IPS DF 4.7 (cell line): ENCODE results near the gene HNRNPK.

Experiments used
- DNase-seq: peaks from one replicate; pipeline ENCODE4 v3.0.0-alpha.2; 2013; ENCODE audit warnings: low spot score; ENCODE audit errors: extremely low read depth

HNRNPK gene

DNA sequence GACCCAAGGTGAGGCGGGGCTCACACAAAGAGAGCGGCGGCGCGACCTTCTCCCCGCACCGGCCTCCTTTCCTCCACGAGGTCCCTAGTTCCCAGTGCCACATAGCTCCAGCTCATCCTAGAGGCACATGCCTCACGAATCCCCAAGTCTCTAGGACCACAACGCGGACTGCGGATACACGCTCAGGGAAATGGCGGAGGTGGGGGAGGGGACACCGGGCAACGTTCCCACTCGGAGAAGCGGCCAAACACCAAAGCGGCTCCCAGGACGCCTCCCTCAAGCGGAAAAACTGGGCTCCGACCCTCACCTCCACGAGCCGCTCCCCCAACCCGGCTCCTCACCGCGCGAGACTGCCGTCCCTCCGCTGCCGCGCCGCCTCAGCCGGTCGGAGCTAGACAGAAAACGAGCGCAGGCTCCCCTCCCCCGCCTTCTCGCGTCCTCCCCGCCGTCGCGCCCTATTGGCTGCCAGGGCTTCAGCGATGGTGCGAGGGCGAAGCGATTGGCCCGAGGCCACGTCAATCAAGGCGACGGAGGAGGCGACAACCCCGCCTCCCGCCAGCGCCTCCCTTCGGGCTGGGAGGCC is at the start of gene HNRNPK:
HNRNPK (minus strand) TSS at position 404 of the 583 bp plus-strand sequence. CDS start 1,963 bp downstream, outside the sequence.
- peak; percentile 84 for DNase-seq

DNA sequence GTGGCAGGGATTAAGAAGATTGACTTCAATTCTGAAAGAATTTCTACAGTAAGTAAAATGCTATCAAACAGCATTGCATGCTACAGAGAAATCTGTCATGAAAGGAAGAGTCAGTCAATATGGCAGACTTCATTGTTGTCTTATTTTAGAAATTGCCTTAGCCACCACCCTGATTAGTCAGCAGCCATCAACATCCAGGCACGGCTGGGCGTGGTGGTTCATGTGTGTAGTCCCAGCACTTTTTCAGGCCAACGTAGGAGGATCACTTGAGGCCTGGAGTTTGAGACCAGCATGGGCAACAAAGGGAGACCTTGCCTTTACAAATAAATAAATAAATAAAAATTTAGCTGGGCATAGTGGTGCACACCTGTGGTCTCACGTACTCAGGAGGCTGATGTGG is 47.2 kb upstream of the HNRNPK start:
- no peak for DNase-seq

DNA sequence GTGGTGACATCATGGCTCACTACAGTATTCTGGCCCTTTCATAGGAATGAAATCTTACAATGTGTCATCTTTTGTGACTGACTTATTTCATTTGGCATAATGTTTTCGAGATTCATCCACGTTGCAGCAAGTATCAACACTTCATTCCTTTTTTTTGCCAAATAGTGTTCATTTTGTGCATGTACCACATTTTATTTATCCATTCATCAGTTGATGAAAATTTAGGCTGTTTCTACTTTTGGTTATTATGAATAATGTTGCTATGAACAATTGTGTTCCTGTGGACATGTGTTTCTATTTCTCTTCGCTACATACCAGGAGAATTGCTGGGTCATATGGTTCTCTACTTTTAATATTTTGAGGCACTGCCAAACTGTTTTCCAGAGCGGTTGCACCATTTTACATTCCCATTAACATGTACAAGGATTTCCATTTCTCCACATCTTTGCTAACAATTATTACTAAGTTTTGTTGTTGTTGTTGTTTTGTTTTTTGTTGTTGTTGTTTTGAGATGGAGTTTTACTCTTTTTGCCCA is 44.1 kb upstream of the HNRNPK start:
- DNase-seq = no peak

DNA sequence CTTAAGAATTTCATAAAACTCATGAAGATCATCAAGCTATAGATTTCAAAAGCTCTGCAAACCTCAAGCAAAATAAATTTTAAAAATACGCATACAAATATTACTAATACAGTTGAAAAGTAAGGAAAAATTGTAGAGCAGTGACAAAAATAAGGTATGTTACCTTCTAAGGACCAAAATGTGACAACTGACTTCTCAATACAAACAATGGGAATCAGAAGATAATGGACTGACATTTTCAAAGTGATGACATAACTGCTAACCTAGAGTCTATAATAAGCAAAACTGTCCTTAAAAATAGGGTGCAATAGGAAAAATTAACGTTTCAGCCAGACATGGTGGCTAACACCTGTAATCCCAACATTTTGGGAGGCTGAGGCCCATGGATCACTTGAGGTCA is 27.6 kb upstream of the HNRNPK start:
- DNase-seq = no peak

DNA sequence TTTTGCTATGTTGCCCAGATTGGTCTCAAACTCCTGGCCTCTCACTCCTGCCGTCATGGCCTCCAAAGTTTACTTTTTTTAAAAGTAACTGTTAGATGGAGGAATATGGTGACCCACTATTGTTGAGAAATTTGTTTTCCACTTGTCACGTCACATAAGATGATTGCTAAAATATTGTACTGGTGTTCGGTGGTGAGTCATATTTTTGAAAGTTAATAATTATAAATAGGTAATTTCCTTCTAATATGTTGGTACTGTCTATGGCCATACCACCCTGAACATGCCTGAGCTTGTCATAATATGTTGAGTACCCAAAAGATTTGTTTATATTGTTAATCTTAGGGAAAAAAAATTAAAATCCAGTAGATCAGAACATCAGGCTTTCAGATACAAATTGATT is 23.2 kb upstream of the HNRNPK start:
- no peak for DNase-seq

DNA sequence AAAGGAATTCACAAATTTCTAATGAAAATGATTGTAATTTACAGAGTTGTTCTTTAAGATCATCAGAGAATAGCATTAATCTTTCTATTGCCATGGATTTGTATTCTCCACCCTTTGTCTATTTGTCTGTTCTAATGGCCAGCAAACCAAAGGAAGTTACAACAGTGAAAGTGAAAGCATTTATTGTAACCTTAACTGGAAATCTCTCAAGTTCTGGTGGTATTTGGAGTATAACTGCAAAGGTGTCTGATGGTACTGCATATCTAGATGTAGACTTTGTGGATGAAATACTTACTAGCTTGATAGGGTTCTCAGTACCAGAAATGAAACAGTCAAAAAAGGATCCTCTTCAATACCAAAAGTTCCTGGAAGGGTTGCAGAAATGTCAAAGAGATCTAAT is 22.3 kb upstream of the HNRNPK start:
- no peak for DNase-seq

DNA sequence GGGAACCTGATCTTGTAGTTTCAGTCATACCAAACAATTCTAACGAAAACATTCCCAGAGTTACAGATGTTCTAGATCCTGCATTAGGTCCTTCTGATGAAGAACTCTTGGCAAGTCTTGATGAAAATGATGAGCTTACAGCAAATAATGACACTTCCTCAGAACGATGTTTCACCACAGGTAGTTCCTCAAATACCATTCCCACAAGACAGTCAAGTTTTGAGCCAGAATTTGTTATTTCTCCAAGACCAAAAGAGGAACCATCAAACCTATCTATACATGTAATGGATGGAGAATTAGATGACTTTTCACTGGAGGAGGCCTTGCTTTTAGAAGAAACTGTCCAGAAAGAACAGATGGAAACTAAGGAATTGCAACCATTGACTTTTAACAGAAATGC is 21.6 kb upstream of the HNRNPK start:
- no peak for DNase-seq

DNA sequence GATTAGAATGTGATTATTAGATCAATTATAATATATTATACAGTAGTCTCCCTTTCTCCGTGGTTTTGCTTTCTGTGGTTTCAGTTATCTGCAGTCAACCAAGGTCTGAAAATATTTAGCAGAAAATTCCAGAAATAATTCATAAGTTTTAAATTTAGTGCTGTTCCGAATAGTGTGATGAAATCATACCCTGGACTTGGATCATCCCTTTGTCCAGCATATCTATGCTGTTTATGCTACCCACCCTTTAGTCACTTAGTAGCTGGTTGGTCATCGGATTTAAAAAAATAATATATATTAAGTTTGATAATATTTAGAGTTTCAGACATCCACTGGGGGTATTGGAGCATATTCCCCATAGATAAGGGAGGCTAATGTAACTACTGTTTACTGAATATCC is 20.2 kb upstream of the HNRNPK start:
- no peak for DNase-seq

DNA sequence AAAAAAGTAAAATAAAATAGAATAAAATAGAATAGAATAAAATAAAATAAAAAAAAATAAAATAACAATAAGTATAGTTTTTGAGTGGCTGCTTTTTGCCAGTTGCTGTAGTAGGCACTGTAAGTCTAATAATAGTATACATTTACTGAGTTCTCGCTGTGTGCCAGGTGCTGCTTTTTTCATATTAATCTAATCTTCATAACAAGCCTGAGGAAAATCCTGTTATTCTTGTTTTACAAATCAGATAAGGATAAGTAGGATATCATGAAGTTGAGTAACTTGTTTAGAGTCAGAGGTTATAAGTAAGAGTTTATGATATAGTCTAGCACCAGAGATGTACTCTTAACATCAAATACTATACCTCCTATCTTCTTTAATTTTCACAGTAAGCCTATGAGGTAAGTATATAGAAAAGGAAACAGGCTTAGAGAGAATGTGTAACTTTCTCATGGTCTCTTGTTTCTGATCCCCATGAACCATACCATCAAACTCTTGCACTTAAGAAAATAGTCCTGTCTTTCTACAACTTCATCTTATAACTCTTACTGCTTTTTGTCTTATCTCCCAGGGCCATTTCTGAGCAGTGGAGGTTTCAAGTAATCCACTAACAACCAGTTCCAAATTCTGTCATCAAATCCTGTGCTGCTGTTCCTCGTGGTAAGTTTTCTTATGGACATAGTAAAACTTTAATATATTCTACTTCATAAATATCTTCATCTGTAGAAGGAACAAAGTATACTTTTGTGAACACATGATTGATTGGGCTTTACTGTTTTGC is 19.3 kb upstream of the HNRNPK start:
- DNase-seq = no peak

DNA sequence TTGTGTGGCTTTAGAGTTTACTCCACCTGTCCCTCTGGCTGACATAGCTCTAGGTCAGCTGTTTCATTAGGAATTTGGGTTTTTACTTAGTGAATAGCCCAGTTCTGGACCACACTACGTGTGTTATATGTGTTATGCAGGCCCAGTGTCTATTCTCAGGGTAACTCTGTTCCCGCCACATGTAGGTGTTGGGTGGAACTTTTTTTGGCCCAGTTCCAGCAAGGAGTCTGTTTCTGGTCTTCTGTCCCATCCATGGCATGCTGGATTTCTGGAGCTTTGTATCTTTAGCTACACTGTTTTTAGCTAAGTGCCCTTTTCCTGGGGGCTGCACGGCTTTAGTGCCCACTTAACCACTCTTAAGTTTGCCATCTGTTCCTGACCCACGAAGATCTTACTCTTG is 16.1 kb upstream of the HNRNPK start:
- DNase-seq = no peak

DNA sequence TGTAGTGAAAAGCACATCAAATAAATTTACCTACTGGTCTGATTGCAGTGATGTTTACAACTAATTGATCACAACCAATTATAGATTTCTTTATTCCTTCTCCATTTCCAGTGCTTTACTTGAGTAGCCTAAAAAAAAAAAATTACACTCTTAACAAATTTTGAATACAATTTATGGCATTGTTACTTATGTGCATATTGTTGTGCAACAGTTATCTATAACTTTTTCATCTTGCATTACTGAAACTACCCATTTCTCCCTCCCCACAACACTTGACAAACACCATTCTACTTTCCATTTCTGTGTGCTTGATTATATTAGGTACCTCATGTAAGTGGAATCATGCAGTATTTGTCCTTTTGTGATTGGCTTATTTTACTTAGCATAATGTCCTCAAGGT is 12.9 kb upstream of the HNRNPK start:
- DNase-seq = no peak

DNA sequence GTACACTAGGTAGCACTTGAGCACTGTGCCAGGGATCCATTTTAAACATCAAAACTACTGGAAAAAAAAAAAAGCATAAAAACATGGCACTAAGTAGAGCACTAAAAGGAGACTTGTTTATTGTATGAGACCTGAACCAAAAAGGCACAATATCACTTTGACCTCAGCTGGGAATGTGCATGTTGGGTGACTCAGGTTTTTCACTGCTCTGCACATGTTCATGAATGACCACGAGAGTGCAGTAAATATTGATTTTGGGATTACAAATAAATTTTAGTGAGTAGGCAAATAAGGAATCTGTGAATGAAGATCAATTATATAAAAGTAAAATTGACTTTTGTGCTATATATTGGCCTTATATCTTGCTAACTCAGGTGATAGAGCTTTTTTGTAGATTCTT is 12.4 kb upstream of the HNRNPK start:
- no peak for DNase-seq

DNA sequence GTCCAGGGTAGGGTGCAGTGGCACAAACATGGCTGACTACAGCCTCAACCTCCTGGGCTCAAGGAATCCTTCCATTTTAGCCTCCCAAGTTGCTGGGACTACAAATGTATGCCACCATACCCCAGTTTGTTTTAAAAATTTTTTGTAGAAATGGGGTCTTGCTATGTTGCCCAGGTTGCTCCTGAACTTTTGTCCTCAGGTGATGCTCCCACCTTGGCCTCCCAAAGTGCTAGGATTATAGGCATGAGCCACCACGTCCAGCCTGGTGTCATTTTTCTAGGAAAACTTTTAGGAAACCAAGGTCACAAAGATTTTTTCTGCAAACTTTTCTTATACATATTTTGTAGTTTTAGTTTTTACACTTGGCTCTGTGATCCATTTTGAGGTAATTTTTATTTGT is 11.3 kb upstream of the HNRNPK start:
- no peak for DNase-seq

DNA sequence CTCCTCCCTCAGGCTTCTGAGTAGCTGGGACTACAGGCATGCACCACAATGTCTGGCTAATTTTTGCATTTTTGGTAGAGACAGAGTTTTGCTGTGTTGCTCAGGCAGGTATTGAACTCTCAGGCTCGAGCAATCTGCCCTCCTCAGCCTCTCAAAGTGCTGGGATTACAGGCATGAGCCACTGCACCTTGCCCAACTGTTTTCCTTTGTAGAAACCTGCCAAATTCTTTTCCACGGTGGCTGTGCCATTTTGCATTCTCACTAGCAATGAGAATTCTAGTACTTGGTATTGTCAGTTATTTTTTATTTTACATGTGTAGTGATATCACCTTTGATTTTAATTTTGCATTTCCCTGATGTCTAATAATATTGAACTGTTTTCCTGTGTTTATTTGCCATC is 8.4 kb upstream of the HNRNPK start:
- no peak for DNase-seq

DNA sequence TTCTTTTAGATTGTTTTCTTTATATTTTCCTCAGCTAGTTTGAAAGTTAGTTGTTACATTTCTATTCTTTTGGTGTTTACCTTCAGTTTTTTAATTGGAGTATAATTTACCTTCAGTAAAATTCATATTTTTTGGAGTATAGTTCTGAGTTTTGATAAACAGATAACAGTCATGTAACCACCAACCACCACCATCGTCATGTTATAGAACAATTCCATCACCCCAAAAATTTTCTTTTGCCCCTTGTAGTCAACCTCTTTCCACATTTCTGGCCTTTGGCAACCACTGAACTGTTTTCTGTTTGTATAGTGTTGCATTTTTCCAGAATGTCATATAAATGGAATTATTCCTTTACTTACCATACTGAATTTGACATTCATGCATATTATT is 7.4 kb upstream of the HNRNPK start:
- no peak for DNase-seq

DNA sequence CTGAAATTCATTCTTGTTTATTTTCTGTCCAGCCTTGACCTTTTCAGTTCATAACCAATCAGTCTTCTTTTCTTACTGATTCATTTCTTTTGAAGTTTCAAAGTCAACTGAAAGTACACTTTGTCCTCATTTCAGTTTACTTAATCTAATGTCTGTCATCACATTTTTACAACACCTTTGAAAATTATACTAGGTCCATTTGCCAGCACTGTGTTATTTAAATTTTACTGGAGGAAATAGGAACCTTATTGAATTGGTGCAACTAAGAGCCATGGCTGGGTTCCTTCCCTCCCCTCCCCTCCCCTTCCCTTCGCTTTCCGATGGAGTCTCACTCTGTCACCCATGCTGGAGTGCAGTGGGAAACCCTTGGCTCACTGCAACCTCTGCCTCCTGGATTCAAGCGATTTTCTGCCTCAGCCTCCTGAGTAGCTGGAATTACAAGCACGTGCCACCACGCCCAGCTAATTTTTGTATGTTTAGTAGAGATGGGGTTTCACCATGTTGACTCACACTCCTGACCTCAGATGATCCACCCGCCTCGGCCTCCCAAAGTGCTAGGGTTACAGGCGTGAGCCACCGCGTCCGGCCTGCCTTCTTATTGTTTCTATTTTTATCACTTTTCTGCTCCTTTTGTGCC is 6.9 kb upstream of the HNRNPK start:
- DNase-seq = no peak

DNA sequence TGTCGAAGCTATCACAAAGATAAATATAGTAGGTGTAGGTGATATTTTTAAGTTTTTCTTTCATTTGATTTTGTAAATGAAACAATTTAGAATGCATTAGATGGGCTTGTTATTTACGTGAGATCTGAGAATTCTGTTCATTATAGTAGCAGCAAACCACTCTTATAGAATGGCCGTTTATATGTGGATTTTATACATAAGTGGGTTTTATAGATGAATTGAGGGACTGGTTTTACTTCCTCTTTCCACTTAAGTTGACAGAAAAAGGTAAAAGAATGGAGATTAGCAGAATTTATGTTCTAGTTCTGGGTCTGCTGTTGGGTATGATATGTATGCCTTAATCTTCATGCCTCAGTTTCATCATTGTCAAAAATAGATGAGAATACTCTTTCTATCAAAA is 6.2 kb upstream of the HNRNPK start:
- no peak for DNase-seq

DNA sequence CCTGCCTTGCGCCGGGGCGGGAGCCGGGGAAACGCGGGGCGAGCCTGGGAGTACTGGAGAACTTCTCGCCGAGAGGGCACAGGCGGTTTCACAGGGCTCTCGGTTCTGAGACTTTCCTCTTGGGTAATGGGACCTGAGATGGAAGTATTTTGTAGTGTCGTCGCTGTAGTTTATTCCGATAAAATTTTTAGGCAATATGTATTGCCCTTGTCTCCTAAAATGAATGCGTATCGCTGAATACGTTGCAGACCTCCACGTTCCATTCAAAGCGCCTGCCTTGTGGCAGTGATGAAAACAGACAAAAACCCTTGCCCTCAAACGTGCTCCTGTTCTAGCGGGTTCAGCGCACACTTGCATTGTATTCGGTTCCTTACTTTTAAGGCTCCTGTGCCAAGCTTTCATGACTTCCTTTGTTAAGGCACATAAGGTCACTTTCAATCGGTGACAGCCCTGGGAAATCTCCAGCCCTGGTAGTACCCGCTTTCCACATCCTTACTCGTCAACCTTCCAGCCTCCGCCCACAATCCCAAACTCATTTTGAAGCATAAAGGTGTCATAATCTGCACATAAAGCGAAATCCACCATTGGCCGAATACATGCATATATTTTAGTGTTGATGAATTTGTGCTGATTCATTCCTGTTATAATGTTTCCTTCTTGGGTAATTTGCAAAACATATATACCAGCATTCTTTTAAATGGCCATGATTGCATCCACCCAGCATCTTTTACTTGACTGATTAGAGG is 1.3 kb upstream of the HNRNPK start:
- DNase-seq = no peak

DNA sequence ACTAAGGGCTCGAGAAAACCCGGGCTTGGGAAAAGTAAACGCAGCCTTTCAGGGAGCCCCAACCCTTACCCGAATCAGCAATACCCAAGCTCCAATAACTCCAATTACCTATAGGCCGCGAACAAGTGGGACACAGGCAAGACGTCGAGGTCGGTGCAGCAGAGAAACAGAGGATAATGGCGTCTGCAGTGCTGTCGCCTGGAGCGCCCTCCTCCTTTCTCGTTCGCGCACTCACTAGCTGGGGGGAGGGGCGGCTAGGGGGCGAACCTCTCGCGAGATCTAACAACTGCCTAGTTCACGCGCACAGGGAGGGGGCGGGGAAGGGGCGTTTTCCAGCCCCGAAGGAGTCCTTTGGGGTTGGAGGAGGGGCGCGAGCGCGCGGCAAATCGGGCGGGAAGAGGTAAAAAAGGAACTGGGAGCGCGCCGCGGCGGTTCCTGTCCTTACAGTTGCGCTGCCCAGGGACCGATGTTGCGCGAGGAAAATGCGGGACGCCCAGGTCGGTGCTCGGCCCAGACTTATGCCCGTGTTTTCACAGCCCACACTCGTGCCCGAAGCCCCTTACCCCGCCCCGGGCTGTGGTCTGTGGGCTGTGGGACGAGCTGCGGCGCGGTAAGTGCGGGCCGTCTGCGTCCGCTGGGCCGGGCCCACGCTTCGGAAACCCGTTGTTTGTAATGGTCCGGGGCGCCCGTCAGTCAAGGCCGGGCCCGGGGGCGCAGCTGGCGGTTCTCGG is 545 bp upstream of the HNRNPK start, which contains the start of gene RMI1:
RMI1 (plus strand) TSS at position 411 of the 731 bp plus-strand sequence. CDS start 20,182 bp downstream, outside the sequence.
- peak; percentile 69 for DNase-seq

DNA sequence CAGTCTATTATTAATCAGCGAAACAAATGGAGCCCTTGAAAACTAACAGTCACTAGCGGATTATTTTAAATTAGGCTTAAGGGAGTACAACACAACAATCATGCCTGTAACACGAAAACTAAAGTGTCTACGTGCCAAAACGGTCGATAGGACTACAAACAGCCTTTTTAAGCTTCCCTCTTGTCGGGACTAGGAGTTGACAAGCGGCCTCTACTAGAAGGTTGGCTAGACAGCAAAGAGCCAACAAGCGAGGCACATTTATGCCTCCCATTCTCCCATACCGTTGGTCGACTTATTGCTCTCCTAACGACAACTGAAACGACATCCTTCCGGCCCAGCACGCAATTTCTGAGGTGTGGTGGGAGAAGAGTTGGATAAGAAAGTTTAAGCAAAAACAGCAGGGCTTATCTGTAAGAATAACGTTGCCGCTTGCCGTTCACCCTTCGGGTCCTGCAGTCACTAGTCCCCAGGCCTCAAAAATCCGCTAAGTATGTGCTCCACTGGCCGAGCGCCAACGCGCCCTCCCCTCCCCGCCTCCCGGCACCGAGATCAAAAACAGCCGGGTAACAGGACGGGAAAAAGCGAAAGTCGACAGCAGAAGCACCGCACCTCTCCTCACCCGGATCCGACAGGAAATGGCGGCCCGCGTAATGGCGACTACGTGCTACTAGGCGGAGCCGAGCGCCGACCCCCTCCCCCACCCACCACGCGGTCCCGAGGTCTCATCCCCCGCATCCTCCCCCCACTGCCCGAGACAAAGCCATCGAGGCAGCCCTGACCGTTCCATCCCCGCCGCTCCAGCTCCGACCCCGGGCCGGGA is 813 bp downstream of the HNRNPK start:
- DNase-seq = no peak
